Activated naive CD4-positive, alpha-beta T cell treated with anti-CD3 and anti-CD28 coated beads, Interleukin-2, amount 10 ng/mL, durations not matched to agents 7 days and 5 days (primary cell): ENCODE results near the gene ARMC3.

Experiments
- CTCF ChIA-PET: fragments of 350-600 bp; sonication (Branson Sonifier 250); formaldehyde crosslinking; loops from one replicate; lab custom pipeline; 2021; ENCODE audit warnings: antibody characterized with exemption; lab: Charles Lee
- DNase-seq: peaks from one replicate; pipeline ENCODE4 v3.0.0-alpha.2; 2020
- H3K27ac Mint-ChIP-seq: one replicate; pipeline ENCODE4 v1.8.0; 2021; ENCODE audit warnings: mild to moderate bottlenecking, moderate library complexity, mixed read lengths
- H3K27me3 Mint-ChIP-seq: one replicate; pipeline ENCODE4 v1.8.0; 2021; ENCODE audit warnings: mild to moderate bottlenecking, mixed read lengths
- H3K36me3 Mint-ChIP-seq: one replicate; pipeline ENCODE4 v1.8.0; 2021; ENCODE audit warnings: mixed read lengths
- H3K4me1 Mint-ChIP-seq: one replicate; pipeline ENCODE4 v1.8.0; 2021; ENCODE audit warnings: mixed read lengths
- H3K4me3 Mint-ChIP-seq: one replicate; pipeline ENCODE4 v1.8.0; 2021; ENCODE audit warnings: mild to moderate bottlenecking, moderate library complexity, mixed read lengths
- H3K9me3 Mint-ChIP-seq: one replicate; pipeline ENCODE4 v1.8.0; 2021; ENCODE audit warnings: mixed read lengths

The ARMC3 gene

DNA sequence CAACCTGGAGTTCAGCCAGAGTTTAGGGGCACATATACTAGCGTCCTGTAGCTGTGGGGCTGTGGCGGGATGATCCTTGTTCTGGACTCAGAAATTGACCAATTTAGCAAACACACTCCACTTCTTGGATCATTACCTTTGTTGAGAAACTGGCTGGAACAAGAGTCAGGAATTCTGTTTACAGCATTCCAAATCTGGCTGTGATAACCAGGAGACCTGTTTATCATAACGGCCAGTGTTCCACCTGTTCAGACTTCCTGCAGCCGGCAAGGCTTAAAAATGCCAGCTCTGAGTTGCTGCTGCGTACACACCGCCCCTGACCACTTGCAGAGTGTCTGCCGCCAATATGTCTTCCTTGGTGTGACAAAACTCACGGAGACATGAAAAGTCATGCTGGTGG is 64.8 kb downstream of the ARMC3 start:
- CTCF ChIA-PET, result no interaction called here
- no peak for DNase-seq
- no peak overlapping the region for H3K27ac Mint-ChIP-seq
- H3K9me3 Mint-ChIP-seq, result no peaks in the 10 kb centered on the region
- peaks cover 19% of the 10 kb centered on the region for H3K4me1 Mint-ChIP-seq
- no peak overlapping the region for H3K4me3 Mint-ChIP-seq
- H3K36me3 Mint-ChIP-seq, result no peaks in the 10 kb centered on the region
- peaks cover 26% of the 10 kb centered on the region for H3K27me3 Mint-ChIP-seq

DNA sequence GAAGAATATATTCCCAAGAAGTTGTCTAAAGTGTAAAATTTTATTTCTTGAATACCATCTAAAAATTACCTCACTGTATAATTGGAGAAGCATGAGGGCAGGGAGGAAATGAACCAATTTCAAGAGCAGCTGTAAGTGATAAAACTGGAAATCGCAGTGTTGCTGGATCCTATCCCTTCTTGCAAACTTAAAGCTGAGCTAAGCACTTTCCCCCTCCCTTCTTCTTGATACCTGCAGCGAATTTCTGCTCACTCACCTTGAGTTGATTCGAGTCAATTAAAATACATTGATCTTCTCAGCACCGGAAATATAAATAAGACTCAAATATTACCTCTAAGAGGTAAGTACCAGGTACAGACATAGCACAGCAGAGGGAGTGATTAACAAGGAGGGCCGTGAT is 65.5 kb downstream of the ARMC3 start:
- H3K27me3 Mint-ChIP-seq, result peaks cover 26% of the 10 kb centered on the region
- CTCF ChIA-PET, result no interaction called here
- H3K36me3 Mint-ChIP-seq, result no peaks in the 10 kb centered on the region
- H3K27ac Mint-ChIP-seq, result no peak overlapping the region
- no peaks in the 10 kb centered on the region for H3K9me3 Mint-ChIP-seq
- no peak for DNase-seq
- peaks cover 19% of the 10 kb centered on the region for H3K4me1 Mint-ChIP-seq
- no peak overlapping the region for H3K4me3 Mint-ChIP-seq

- CTCF ChIA-PET, result no interaction called here
- no peak for DNase-seq
- Mint-ChIP-seq H3K4me3 (no peak overlapping the region), H3K4me1 (peaks cover 2% of the 10 kb centered on the region), H3K36me3 (no peaks in the 10 kb centered on the region), H3K27me3 (peaks cover 22% of the 10 kb centered on the region), H3K27ac (no peak overlapping the region), H3K9me3 (no peaks in the 10 kb centered on the region)
These were observed 69.2 kb downstream of the ARMC3 start for GRCh38 chr10:22997096-22997495.

- Mint-ChIP-seq H3K9me3 (no peaks in the 10 kb centered on the region), H3K27ac (no peak overlapping the region), H3K4me3 (no peak overlapping the region), H3K4me1 (no peaks in the 10 kb centered on the region), H3K27me3 (peaks cover 28% of the 10 kb centered on the region), H3K36me3 (no peaks in the 10 kb centered on the region)
- DNase-seq, result no peak
- CTCF ChIA-PET, result no interaction called here
These were observed 70.2 kb downstream of the ARMC3 start for GRCh38 chr10:22998091-22998490.

DNA sequence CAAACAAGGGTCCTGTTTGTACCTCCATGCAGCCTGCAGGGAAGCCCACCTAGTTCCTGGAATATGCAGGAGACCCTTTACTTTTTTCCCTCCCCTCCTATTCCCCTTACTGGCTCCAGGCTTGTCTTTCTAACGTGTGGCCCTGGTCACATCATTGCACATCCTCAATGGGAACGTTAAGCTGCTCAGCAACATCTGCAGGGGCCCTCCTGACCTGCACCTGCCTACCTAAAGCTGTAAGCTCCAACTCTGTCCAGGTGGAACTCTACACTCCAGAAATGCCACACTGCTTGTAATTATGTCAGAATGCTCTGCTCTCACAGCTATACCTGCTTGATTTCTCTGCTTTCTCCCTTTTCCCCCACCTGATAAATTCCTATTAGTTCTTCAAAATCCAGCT is 72.1 kb downstream of the ARMC3 start:
- CTCF ChIA-PET, result no interaction called here
- Mint-ChIP-seq H3K9me3 (no peaks in the 10 kb centered on the region), H3K36me3 (no peaks in the 10 kb centered on the region), H3K27ac (no peak overlapping the region), H3K4me1 (no peaks in the 10 kb centered on the region), H3K4me3 (no peak overlapping the region), H3K27me3 (peaks cover 28% of the 10 kb centered on the region)
- no peak for DNase-seq

DNA sequence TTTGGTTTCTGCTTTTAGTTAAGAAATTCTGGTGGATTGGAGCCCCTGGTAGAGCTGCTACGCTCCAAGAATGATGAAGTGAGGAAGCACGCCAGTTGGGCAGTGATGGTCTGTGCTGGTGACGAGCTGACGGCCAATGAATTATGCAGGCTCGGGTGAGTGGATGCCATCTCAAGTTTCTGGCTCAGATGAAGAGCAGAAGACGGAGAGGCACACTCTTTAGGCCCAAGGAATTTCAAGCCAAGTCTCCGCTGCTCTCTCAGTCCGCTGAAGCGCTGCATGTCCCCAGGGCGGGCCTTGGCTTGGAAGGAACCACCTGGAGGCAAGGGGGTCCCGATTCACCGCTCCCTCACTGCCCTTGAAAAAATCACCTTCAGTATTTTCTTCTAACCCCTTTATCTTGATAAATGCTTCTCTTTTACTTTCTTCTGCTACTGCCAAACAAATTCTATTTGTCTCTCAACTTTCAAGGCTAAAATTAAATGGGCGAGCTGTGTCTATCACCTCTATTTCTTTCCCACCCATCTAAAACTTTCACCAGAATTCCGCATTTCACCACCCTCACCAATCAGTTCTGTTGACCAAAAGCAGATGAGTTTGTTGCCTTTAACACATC is 74.2 kb downstream of the ARMC3 start:
- CTCF ChIA-PET, result no interaction called here
- DNase-seq, result no peak
- H3K4me1 Mint-ChIP-seq, result no peaks in the 10 kb centered on the region
- no peaks in the 10 kb centered on the region for H3K9me3 Mint-ChIP-seq
- H3K4me3 Mint-ChIP-seq, result no peak overlapping the region
- peaks cover 28% of the 10 kb centered on the region for H3K27me3 Mint-ChIP-seq
- no peaks in the 10 kb centered on the region for H3K36me3 Mint-ChIP-seq
- H3K27ac Mint-ChIP-seq, result no peak overlapping the region

DNA sequence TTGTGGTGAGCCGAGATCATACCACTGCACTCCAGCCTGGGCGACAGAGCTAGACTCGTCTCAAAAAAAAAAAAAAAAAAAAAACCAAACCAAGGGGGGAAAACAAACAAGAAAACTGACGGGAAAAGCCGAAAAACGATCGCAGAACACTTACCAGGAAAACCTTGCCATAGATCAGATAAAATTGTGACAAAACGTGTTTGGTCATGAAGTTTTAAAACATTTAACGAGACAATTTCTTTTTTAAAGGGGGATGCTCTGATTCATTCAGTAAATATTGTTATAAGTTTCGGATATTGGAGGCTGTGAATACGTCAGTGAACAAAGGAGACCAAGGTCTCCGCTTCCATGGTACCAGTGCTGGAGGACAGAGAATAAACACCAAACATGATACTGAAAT is 77.3 kb downstream of the ARMC3 start:
- Mint-ChIP-seq H3K4me1 (no peaks in the 10 kb centered on the region), H3K36me3 (no peaks in the 10 kb centered on the region), H3K4me3 (no peak overlapping the region), H3K27ac (no peak overlapping the region), H3K9me3 (no peaks in the 10 kb centered on the region), H3K27me3 (peaks cover 33% of the 10 kb centered on the region)
- CTCF ChIA-PET, result no interaction called here
- DNase-seq, result no peak

GRCh38 chr10:23013581-23014335 is 85.9 kb downstream of the ARMC3 start:
- Mint-ChIP-seq H3K27me3 (no peaks in the 10 kb centered on the region), H3K27ac (no peak overlapping the region), H3K4me3 (no peak overlapping the region), H3K4me1 (no peaks in the 10 kb centered on the region), H3K36me3 (no peaks in the 10 kb centered on the region), H3K9me3 (no peaks in the 10 kb centered on the region)
- DNase-seq, result no peak
- CTCF ChIA-PET, result no interaction called here

DNA sequence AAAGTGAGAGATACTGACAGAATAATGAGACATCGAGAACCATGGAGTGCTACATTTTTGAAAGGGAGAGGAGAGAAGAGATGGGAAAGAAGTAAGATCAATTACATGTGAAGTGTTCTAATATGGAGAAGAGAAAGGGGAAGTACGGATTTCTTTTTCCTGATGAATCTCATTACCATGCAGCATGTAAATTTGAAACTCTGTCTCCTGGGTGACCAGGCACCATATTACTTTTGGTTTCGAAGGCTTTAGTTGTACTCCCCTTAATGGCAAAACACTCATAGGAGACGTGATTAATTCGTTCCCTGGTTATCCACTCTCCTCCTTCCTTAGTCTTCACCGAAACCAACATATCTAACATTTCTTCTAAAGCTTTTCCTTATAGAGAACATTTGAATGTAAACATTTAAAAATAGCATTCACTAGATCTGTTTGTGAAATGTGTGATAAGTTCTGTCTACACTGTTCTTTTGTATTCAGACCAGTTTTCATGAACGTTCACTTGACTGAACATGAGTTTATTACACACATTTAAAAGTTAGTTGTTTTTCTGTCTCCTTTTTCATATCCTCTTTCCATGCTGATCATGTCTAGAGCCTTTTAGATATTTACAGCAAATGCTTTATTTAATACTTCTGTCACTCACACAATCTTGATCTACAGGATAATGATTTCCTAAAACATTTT is 87.3 kb downstream of the ARMC3 start:
- Mint-ChIP-seq H3K36me3 (no peaks in the 10 kb centered on the region), H3K27me3 (no peaks in the 10 kb centered on the region), H3K27ac (no peak overlapping the region), H3K9me3 (no peaks in the 10 kb centered on the region), H3K4me3 (no peak overlapping the region), H3K4me1 (no peaks in the 10 kb centered on the region)
- DNase-seq, result no peak
- CTCF ChIA-PET, result no interaction called here

- DNase-seq, result no peak
- Mint-ChIP-seq H3K4me1 (no peaks in the 10 kb centered on the region), H3K27me3 (no peaks in the 10 kb centered on the region), H3K9me3 (no peaks in the 10 kb centered on the region), H3K4me3 (no peak overlapping the region), H3K36me3 (no peaks in the 10 kb centered on the region), H3K27ac (no peak overlapping the region)
- CTCF ChIA-PET, result interaction anchor here (0.7 kb wide), 1 partner anchor 692 kb away, joined by 3 read pairs; no protein-coding TSS in a partner anchor
These were observed 88.8 kb downstream of the ARMC3 start for GRCh38 chr10:23016636-23017035.

- no peak overlapping the region for H3K4me3 Mint-ChIP-seq
- CTCF ChIA-PET, result no interaction called here
- H3K36me3 Mint-ChIP-seq, result no peaks in the 10 kb centered on the region
- no peak for DNase-seq
- H3K4me1 Mint-ChIP-seq, result no peaks in the 10 kb centered on the region
- H3K27ac Mint-ChIP-seq, result no peak overlapping the region
- no peaks in the 10 kb centered on the region for H3K9me3 Mint-ChIP-seq
- no peaks in the 10 kb centered on the region for H3K27me3 Mint-ChIP-seq
These were observed 91.8 kb downstream of the ARMC3 start for GRCh38 chr10:23019633-23020032.

GRCh38 chr10:23021430-23021829 is 93.6 kb downstream of the ARMC3 start:
- no peaks in the 10 kb centered on the region for H3K27me3 Mint-ChIP-seq
- no peaks in the 10 kb centered on the region for H3K4me1 Mint-ChIP-seq

DNA sequence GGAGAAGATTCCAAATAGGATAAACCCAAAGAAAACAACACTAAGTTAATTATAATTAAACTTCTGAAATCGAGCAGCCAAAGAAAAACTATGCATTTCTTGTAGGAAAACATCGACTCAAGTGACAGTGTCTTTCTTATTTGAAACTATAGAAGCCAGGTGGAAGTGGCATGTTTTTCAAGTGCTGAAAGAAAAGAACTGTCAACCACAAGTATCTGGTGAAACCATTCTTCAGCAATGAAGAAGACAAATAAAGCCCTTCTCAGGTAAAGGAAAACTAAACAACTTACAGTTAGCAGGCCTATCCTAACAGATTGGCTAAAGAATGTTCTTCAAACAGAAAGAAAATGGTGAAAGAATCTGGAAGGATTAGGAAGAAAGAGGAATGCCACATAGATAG is 96.1 kb downstream of the ARMC3 start:
- Mint-ChIP-seq H3K4me1 (no peaks in the 10 kb centered on the region), H3K27me3 (peaks cover 3% of the 10 kb centered on the region), H3K36me3 (no peaks in the 10 kb centered on the region), H3K9me3 (no peaks in the 10 kb centered on the region), H3K4me3 (no peak overlapping the region), H3K27ac (no peak overlapping the region)
- CTCF ChIA-PET, result no interaction called here
- DNase-seq, result no peak

More at GRCh38 chr10:23021430-23021829, 93.6 kb downstream of the ARMC3 start:
- no peaks in the 10 kb centered on the region for H3K9me3 Mint-ChIP-seq
- H3K27ac Mint-ChIP-seq, result no peak overlapping the region
- no peak for DNase-seq
- no peak overlapping the region for H3K4me3 Mint-ChIP-seq
- CTCF ChIA-PET, result no interaction called here
- no peaks in the 10 kb centered on the region for H3K36me3 Mint-ChIP-seq

DNA sequence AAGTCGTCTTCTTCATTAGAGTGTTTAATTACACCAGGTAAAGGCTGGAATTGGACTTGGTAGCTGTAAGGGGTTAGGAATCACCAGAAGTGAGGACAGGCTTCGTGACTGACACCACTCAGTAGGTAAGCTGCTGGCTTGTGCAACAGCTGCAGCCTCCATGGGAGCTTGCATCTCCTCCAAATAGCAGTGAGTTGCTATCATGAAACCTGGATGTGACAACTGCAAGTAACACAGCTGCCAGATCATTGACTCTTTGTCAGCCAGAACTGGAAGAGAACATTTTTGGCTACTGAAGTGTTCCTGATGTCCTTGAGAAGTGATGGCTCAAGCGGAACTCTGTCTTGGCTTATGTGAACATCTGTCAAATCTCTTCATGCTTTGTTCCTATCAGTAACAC is 103.5 kb downstream of the ARMC3 start:
- Mint-ChIP-seq H3K27ac (no peak overlapping the region), H3K4me1 (no peaks in the 10 kb centered on the region), H3K36me3 (no peaks in the 10 kb centered on the region), H3K27me3 (peaks cover 12% of the 10 kb centered on the region), H3K9me3 (no peaks in the 10 kb centered on the region), H3K4me3 (no peak overlapping the region)
- no peak for DNase-seq
- CTCF ChIA-PET, result no interaction called here

- H3K4me1 Mint-ChIP-seq, result no peaks in the 10 kb centered on the region
- no peaks in the 10 kb centered on the region for H3K36me3 Mint-ChIP-seq
- no peak overlapping the region for H3K27ac Mint-ChIP-seq
- peaks cover 13% of the 10 kb centered on the region for H3K27me3 Mint-ChIP-seq
- DNase-seq, result no peak
- H3K9me3 Mint-ChIP-seq, result no peaks in the 10 kb centered on the region
- no peak overlapping the region for H3K4me3 Mint-ChIP-seq
- CTCF ChIA-PET, result no interaction called here
These were observed 106.9 kb downstream of the ARMC3 start for GRCh38 chr10:23034790-23035189.
